K562 (cell line): ENCODE results near the gene KCNQ2.

Experiments
- ATF3 ChIP-seq, 2 experiments: fragments of 450-650 bp in 1 of 2; sonication (generic) in 1 of 2; formaldehyde crosslinking in 1 of 2; IDR thresholded peaks in 1 of 2; conservative IDR thresholded peaks in 1 of 2; 2 replicates each; pipeline versions ENCODE4 v1.6.1 to v1.8.1; 2016 to 2023; ENCODE audit warnings: mild to moderate bottlenecking in 2 of 2, moderate library complexity in 2 of 2, inconsistent platforms in 1 of 2, missing genetic modification reagents in 1 of 2
- BRCA1 ChIP-seq, 2 experiments: fragments of 450-650 bp in 1 of 2; sonication (generic) in 1 of 2; formaldehyde crosslinking in 1 of 2; IDR thresholded peaks; 2 replicates each; pipeline versions ENCODE4 v1.5.0 to v1.6.1; 2017 to 2020; ENCODE audit warnings: mild to moderate bottlenecking in 1 of 2, missing genetic modification reagents in 1 of 2
- E2F1 ChIP-seq: sonication (generic); formaldehyde crosslinking; IDR thresholded peaks from 2 replicates; pipeline ENCODE4 v1.8.1; 2023; ENCODE audit warnings: mild to moderate bottlenecking, missing genetic modification reagents, moderate library complexity
- HMG20A ChIP-seq: fragments of 450-650 bp; formaldehyde crosslinking; conservative IDR thresholded peaks from 2 replicates; pipeline ENCODE4 v1.4.0; 2020; ENCODE audit warnings: mild to moderate bottlenecking, mixed read lengths
- JUND ChIP-seq, 2 experiments: IDR thresholded peaks; 2 replicates in 1 of 2; 3 replicates in 1 of 2; pipeline ENCODE4 v1.6.1; 2011; ENCODE audit warnings: borderline replicate concordance in 2 of 2, low read depth in 2 of 2, low read length in 2 of 2, improper control_type of control experiment in 1 of 2, missing biosample characterization in 1 of 2, missing genetic modification characterization in 1 of 2, missing genetic modification reagents in 1 of 2
- ZNF584 ChIP-seq: fragments of 200-800 bp; sonication (Bioruptor generic); IDR thresholded peaks from 2 replicates; pipeline ENCODE4 v1.6.1; 2016; ENCODE audit warnings: low read depth, mild to moderate bottlenecking, missing genetic modification characterization, missing compliant biosample characterization

GRCh38 chr20:63481503-63481902, 9.0 kb upstream of the KCNQ2 start:
- TF ChIP-seq E2F1 (CRISPR knock-in tag): no peak
- no peak for TF ChIP-seq ATF3 (IDR thresholded peaks at IDR 0.05)
- no peak for TF ChIP-seq ATF3 (CRISPR knock-in tag; conservative IDR thresholded peaks at IDR 0.05)
- TF ChIP-seq JUND (IDR thresholded peaks at IDR 0.05; ENCODE audit: borderline replicate concordance, low read depth, low read length): no peak
- no peak for TF ChIP-seq JUND (tag; IDR thresholded peaks at IDR 0.05; ENCODE audit: borderline replicate concordance, low read depth, low read length)
- no peak for TF ChIP-seq HMG20A
- no peak for TF ChIP-seq BRCA1 (IDR thresholded peaks at IDR 0.05)
- no peak for TF ChIP-seq BRCA1 (CRISPR knock-in tag; IDR thresholded peaks at IDR 0.05)
- no peak for TF ChIP-seq ZNF584 (CRISPR knock-in tag)
